Stomach (tissue), 9 donors: Measurements from ENCODE around the gene CORO2B. TPM values are rescaled to one million over a fixed set of nuclear protein-coding genes. Genes with fewer than 3 reads are reported as not detected.
A peak's percentile ranks its signal among the peaks of the same experiment; 100 is the strongest.

Experiments
- DNase-seq, 2 donors: peaks; one replicate each; pipeline versions ENCODE4 v3.0.0 to v3.0.0-alpha.2; 2013 to 2019
- H3K27ac ChIP-seq, 5 donors: fragments of 200-600 bp in 4 of 5; sonication (generic) in 4 of 5; one replicate each; pipeline ENCODE4 v1.5.1; 2013 to 2019; ENCODE audit warnings: mild to moderate bottlenecking in 1 of 5, moderate library complexity in 1 of 5
- H3K27me3 ChIP-seq, 3 donors: fragments of 200-600 bp; sonication (generic); one replicate each; pipeline ENCODE4 v1.5.1; 2017 to 2019; ENCODE audit warnings: mixed run types in 1 of 3
- H3K36me3 ChIP-seq, 4 donors: fragments of 200-600 bp; sonication (generic); 1 replicate in 3 of 4; 2 replicates in 1 of 4; pipeline ENCODE4 v1.5.1; 2016 to 2019
- H3K4me1 ChIP-seq, 4 donors: fragments of 200-600 bp; sonication (generic); one replicate each; pipeline ENCODE4 v1.5.1; 2016 to 2019
- H3K4me3 ChIP-seq, 4 donors: fragments of 200-600 bp; sonication (generic) in 3 of 4; one replicate each; pipeline ENCODE4 v1.5.1; 2016 to 2019; ENCODE audit warnings: mild to moderate bottlenecking in 1 of 4
- H3K9me3 ChIP-seq, 4 donors: fragments of 200-600 bp; sonication (generic); one replicate each; pipeline ENCODE4 v1.5.1; 2016 to 2019
- CTCF ChIP-seq, 7 experiments: fragments of 450-650 bp in 4 of 7; fragments of 200-600 bp in 3 of 7; sonication (generic) in 3 of 7; IDR thresholded peaks; one replicate each; pipeline ENCODE4 v1.5.1; 2016 to 2019; ENCODE audit warnings: antibody characterized with exemption in 7 of 7, control low read depth in 2 of 7, mild to moderate bottlenecking in 1 of 7
- EP300 ChIP-seq: sonication (generic); formaldehyde crosslinking; IDR thresholded peaks from one replicate; pipeline ENCODE4 v1.6.1; 2017; ENCODE audit warnings: antibody characterized with exemption
- POLR2A ChIP-seq, 4 donors: fragments of 450-650 bp; IDR thresholded peaks; one replicate each; pipeline ENCODE4 v1.6.1; 2016; ENCODE audit warnings: antibody characterized with exemption in 4 of 4, control low read depth in 2 of 4, mild to moderate bottlenecking in 1 of 4, moderate library complexity in 1 of 4
- POLR2AphosphoS5 ChIP-seq, 3 donors: sonication (generic); formaldehyde crosslinking; IDR thresholded peaks; one replicate each; pipeline ENCODE4 v1.6.1; 2016; ENCODE audit warnings: antibody characterized with exemption in 3 of 3
- WGBS, 5 donors: extraction: QIAGEN DNeasy Blood & Tissue Kit in 3 of 5; methylation state at CpG; one replicate each; pipeline versions ENCODE4 v1.1.5 to v1.1.7; 2013 to 2018; 5-methylcytosine and 5-hydroxymethylcytosine counted together
- intact Hi-C: fragments of 100-400 bp; cut with DNase I; formaldehyde crosslinking; loops from one replicate; pipeline ENCODE4 v1.15.1; 2023; ENCODE audit warnings: low total_unique reads
- polyA plus RNA-seq, 3 donors: library from polyadenylated mRNA; stranded (reverse); fragments of 200-250 nt; gene quantifications; one replicate each; pipeline ENCODE4 v1.2.3, GENCODE V29; 2013
- total RNA-seq, 5 donors: library from RNA; depleted of rRNA; stranded (reverse); fragments of >200 nt; gene quantifications; one replicate each; pipeline versions ENCODE4 v1.1.0 to v1.2.3, GENCODE V29; 2014 to 2016
- donor health status: healthy with polysubstance abuse.
- donor health status: Bipolar disorder and iron deficiency.
- donor health status: healthy.

The CORO2B gene
- total and polyA plus RNA-seq, 8 donors: 0.89 to 3.7 (median 2.3) TPM; not detected in 1

- no peaks in the 10 kb centered on the region for H3K36me3 ChIP-seq
- H3K4me1 ChIP-seq: peaks cover 8 to 26% (median 12%) of the 10 kb centered on the region in 4 donors
- 5 to 10% (median 6%) methylated on average over 6 of the region's 6 CpGs for WGBS, 5 donors
- DNase-seq: peak; percentile 40 to 80
- H3K9me3 ChIP-seq: no peaks in the 10 kb centered on the region
- H3K27ac ChIP-seq: peak overlapping the region in 1 of 5 donors; percentile 11
- TF ChIP-seq POLR2A (IDR thresholded peaks at IDR 0.05) (no peak), CTCF (IDR thresholded peaks at IDR 0.05) (no peak), EP300 (no peak), POLR2AphosphoS5 (IDR thresholded peaks at IDR 0.05) (no peak)
- H3K4me3 ChIP-seq: no peak overlapping the region
- intact Hi-C loops: no loop called here
- H3K27me3 ChIP-seq: peaks cover 0 to 15% (median 4%) of the 10 kb centered on the region in 3 donors
Observed at GRCh38 chr15:68704496-68705021, 125.8 kb downstream of the CORO2B start.

DNA sequence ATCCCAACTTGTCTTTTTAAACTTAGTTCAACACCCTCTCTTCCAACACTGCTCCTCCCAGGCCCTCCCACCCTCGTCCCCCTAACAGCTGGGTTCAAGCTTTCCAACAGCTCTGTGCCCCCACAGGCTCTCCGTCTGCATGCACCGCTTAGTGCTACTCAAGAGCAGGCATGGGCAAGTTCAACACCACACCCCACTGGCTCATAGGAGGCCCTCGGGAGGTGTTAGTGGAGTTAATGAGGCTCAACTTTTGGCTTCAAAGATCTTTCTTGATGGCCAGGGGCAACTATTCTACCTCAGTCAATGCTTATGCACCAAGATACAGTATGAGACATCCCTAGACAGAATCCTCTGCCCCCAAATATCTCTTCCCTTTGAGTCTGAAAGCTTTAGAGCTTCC lies 127.5 kb downstream of the CORO2B start:
- no peak for TF ChIP-seq POLR2AphosphoS5 (IDR thresholded peaks at IDR 0.05)
- TF ChIP-seq CTCF (IDR thresholded peaks at IDR 0.05): no peak
- TF ChIP-seq POLR2A (IDR thresholded peaks at IDR 0.05): no peak
- TF ChIP-seq EP300: no peak
- Histone ChIP-seq H3K27ac (no peak overlapping the region), H3K36me3 (peaks cover 0 to 7% (median 0%) of the 10 kb centered on the region in 4 donors), H3K27me3 (no peaks in the 10 kb centered on the region), H3K4me3 (no peak overlapping the region), H3K4me1 (peaks cover 0 to 12% (median 0%) of the 10 kb centered on the region in 4 donors), H3K9me3 (no peaks in the 10 kb centered on the region)
- 73 to 92% (median 86%) methylated on average over 4 of the region's 4 CpGs for WGBS, 5 donors
- intact Hi-C loops: no loop called here
- DNase-seq: no peak

GRCh38 chr15:68706931-68707330 lies 128.1 kb downstream of the CORO2B start:
- 63 to 81% (median 71%) methylated on average over 11 of the region's 11 CpGs for WGBS, 5 donors
- no peak for DNase-seq
- H3K27me3 ChIP-seq: no peaks in the 10 kb centered on the region
- H3K4me3 ChIP-seq: no peak overlapping the region
- intact Hi-C loops: no loop called here
- no peak overlapping the region for H3K27ac ChIP-seq
- H3K36me3 ChIP-seq: peaks cover 0 to 7% (median 0%) of the 10 kb centered on the region in 4 donors
- H3K4me1 ChIP-seq: peaks cover 0 to 12% (median 0%) of the 10 kb centered on the region in 4 donors
- no peaks in the 10 kb centered on the region for H3K9me3 ChIP-seq
- no peak for TF ChIP-seq CTCF (IDR thresholded peaks at IDR 0.05)
- TF ChIP-seq POLR2A (IDR thresholded peaks at IDR 0.05): no peak
- TF ChIP-seq POLR2AphosphoS5 (IDR thresholded peaks at IDR 0.05): no peak
- TF ChIP-seq EP300: no peak

GRCh38 chr15:68707386-68707785 lies 128.6 kb downstream of the CORO2B start:
- Histone ChIP-seq H3K4me3 (no peak overlapping the region), H3K4me1 (peaks cover 0 to 12% (median 0%) of the 10 kb centered on the region in 4 donors), H3K9me3 (no peaks in the 10 kb centered on the region), H3K36me3 (peaks cover 0 to 8% (median 0%) of the 10 kb centered on the region in 4 donors), H3K27me3 (no peaks in the 10 kb centered on the region), H3K27ac (no peak overlapping the region)
- DNase-seq: no peak
- intact Hi-C loops: no loop called here
- TF ChIP-seq POLR2A (IDR thresholded peaks at IDR 0.05) (no peak), EP300 (no peak), POLR2AphosphoS5 (IDR thresholded peaks at IDR 0.05) (no peak), CTCF (IDR thresholded peaks at IDR 0.05) (no peak)
- WGBS, 5 donors: 63 to 67% (median 64%) methylated on average over 5 of the region's 5 CpGs
